Stomach smooth muscle (tissue), 2 donors: ENCODE results near the gene C8G.

ENCODE experiments used
- H3K27ac ChIP-seq: one replicate; pipeline ENCODE4 v1.7.0; 2013; ENCODE audit warnings: mild to moderate bottlenecking, low read length, inconsistent platforms
- H3K27me3 ChIP-seq, 2 donors: one replicate each; pipeline ENCODE4 v1.7.0; 2013; ENCODE audit warnings: low read length in 2 of 2; ENCODE audit not compliant: insufficient read depth in 2 of 2, control insufficient read depth in 1 of 2
- H3K36me3 ChIP-seq, 2 donors: one replicate each; pipeline ENCODE4 v1.7.0; 2013; ENCODE audit warnings: low read length in 2 of 2; ENCODE audit not compliant: control insufficient read depth in 2 of 2, insufficient read depth in 2 of 2
- H3K4me1 ChIP-seq: one replicate; pipeline ENCODE4 v1.7.0; 2013; ENCODE audit warnings: low read length; ENCODE audit not compliant: control insufficient read depth, insufficient read depth
- H3K4me3 ChIP-seq, 2 donors: one replicate each; pipeline ENCODE4 v1.7.0; 2013; ENCODE audit warnings: low read length in 2 of 2
- H3K9ac ChIP-seq, 2 donors: one replicate each; pipeline ENCODE4 v1.7.0; 2013; ENCODE audit warnings: low read length in 2 of 2, mild to moderate bottlenecking in 1 of 2
- H3K9me3 ChIP-seq, 2 donors: one replicate each; pipeline ENCODE4 v1.7.0; 2013; ENCODE audit warnings: low read length in 2 of 2; ENCODE audit not compliant: control insufficient read depth in 2 of 2
- donor health status: healthy.
- donor health status: Pancreatic carcinoma.

Gene C8G

GRCh38 chr9:136979769-136980587 is 34.9 kb downstream of the C8G start:
- no peak overlapping the region for H3K27ac ChIP-seq
- H3K9ac ChIP-seq = no peak overlapping the region
- H3K36me3 ChIP-seq = no peaks in the 10 kb centered on the region
- no peak overlapping the region for H3K4me3 ChIP-seq
- peaks cover 17 to 19% of the 10 kb centered on the region in 2 donors for H3K27me3 ChIP-seq
- peaks cover 18% of the 10 kb centered on the region for H3K4me1 ChIP-seq
- H3K9me3 ChIP-seq = no peaks in the 10 kb centered on the region

GRCh38 chr9:136980669-136981478 is 35.8 kb downstream of the C8G start:
- H3K27me3 ChIP-seq = peaks cover 19 to 28% of the 10 kb centered on the region in 2 donors
- no peak overlapping the region for H3K4me3 ChIP-seq
- H3K36me3 ChIP-seq = no peaks in the 10 kb centered on the region
- H3K9ac ChIP-seq = no peak overlapping the region
- peaks cover 14% of the 10 kb centered on the region for H3K4me1 ChIP-seq
- no peak overlapping the region for H3K27ac ChIP-seq
- H3K9me3 ChIP-seq = no peaks in the 10 kb centered on the region

GRCh38 chr9:136981588-136982231 is 36.7 kb downstream of the C8G start:
- H3K4me1 ChIP-seq = peaks cover 14% of the 10 kb centered on the region
- no peak overlapping the region for H3K4me3 ChIP-seq
- H3K36me3 ChIP-seq = no peaks in the 10 kb centered on the region
- H3K27me3 ChIP-seq = peaks cover 22 to 32% of the 10 kb centered on the region in 2 donors
- no peak overlapping the region for H3K9ac ChIP-seq
- H3K27ac ChIP-seq = no peak overlapping the region
- no peaks in the 10 kb centered on the region for H3K9me3 ChIP-seq

- Histone ChIP-seq H3K4me1 (peaks cover 8% of the 10 kb centered on the region), H3K36me3 (no peaks in the 10 kb centered on the region), H3K4me3 (no peak within 1 kb of the TSS), H3K27me3 (peaks cover 21 to 32% of the 10 kb centered on the region in 2 donors), H3K27ac (no peak within 1 kb of the TSS), H3K9me3 (no peaks in the 10 kb centered on the region), H3K9ac (no peak within 1 kb of the TSS)
Measured at GRCh38 chr9:136982232-136983051, 37.4 kb downstream of the C8G start, which contains the start of gene LCNL1. TSS of gene LCNL1 (plus strand) at chr9:136982993. CDS start at chr9:136983587, 594 bp downstream.

GRCh38 chr9:136983167-136983566 is 38.1 kb downstream of the C8G start:
- no peak overlapping the region for H3K4me3 ChIP-seq
- peaks cover 21 to 25% of the 10 kb centered on the region in 2 donors for H3K27me3 ChIP-seq
- no peak overlapping the region for H3K27ac ChIP-seq
- no peaks in the 10 kb centered on the region for H3K9me3 ChIP-seq
- H3K9ac ChIP-seq = no peak overlapping the region
- H3K36me3 ChIP-seq = no peaks in the 10 kb centered on the region
- peaks cover under 1% of the 10 kb centered on the region for H3K4me1 ChIP-seq

GRCh38 chr9:136983656-136984314 is 38.7 kb downstream of the C8G start:
- no peak overlapping the region for H3K9ac ChIP-seq
- H3K4me3 ChIP-seq = no peak overlapping the region
- peaks cover 21 to 25% of the 10 kb centered on the region in 2 donors for H3K27me3 ChIP-seq
- no peaks in the 10 kb centered on the region for H3K4me1 ChIP-seq
- H3K27ac ChIP-seq = no peak overlapping the region
- no peaks in the 10 kb centered on the region for H3K9me3 ChIP-seq
- no peaks in the 10 kb centered on the region for H3K36me3 ChIP-seq

- H3K27ac ChIP-seq = no peak overlapping the region
- H3K36me3 ChIP-seq = no peaks in the 10 kb centered on the region
- peaks cover 21 to 25% of the 10 kb centered on the region in 2 donors for H3K27me3 ChIP-seq
- no peaks in the 10 kb centered on the region for H3K4me1 ChIP-seq
- no peaks in the 10 kb centered on the region for H3K9me3 ChIP-seq
- H3K4me3 ChIP-seq = no peak overlapping the region
- no peak overlapping the region for H3K9ac ChIP-seq
Measured at GRCh38 chr9:136984464-136985026, 39.5 kb downstream of the C8G start.

GRCh38 chr9:136985027-136985602 is 40.1 kb downstream of the C8G start:
- no peaks in the 10 kb centered on the region for H3K4me1 ChIP-seq
- peaks cover 21 to 25% of the 10 kb centered on the region in 2 donors for H3K27me3 ChIP-seq
- no peaks in the 10 kb centered on the region for H3K36me3 ChIP-seq
- no peak overlapping the region for H3K9ac ChIP-seq
- H3K9me3 ChIP-seq = no peaks in the 10 kb centered on the region
- no peak overlapping the region for H3K4me3 ChIP-seq
- no peak overlapping the region for H3K27ac ChIP-seq

- H3K4me3 ChIP-seq = no peak overlapping the region
- no peaks in the 10 kb centered on the region for H3K36me3 ChIP-seq
- no peak overlapping the region for H3K9ac ChIP-seq
- no peaks in the 10 kb centered on the region for H3K4me1 ChIP-seq
- no peak overlapping the region for H3K27ac ChIP-seq
- peaks cover 17 to 25% of the 10 kb centered on the region in 2 donors for H3K27me3 ChIP-seq
- peaks cover 0 to 4% of the 10 kb centered on the region in 2 donors for H3K9me3 ChIP-seq
Measured at GRCh38 chr9:136985853-136986252, 40.8 kb downstream of the C8G start.
